Memory B cell (primary cell): ENCODE results near the gene ASCC1.
A peak's percentile ranks its signal among the peaks of the same experiment; 100 is the strongest.

Experiments used
- ATAC-seq: fragments of 150-1000 bp; cut with Tn5 transposase; 2 replicates; pipeline ENCODE4 v1.10.0; 2021; ENCODE audit warnings: low read depth, mild to moderate bottlenecking, moderate library complexity
- DNase-seq, 2 donors: peaks; one replicate each; pipeline ENCODE4 v3.0.0; 2022; ENCODE audit warnings: low spot score in 2 of 2
- H3K27ac Mint-ChIP-seq: one replicate; pipeline ENCODE4 v1.8.0; 2022; ENCODE audit warnings: mild to moderate bottlenecking, moderate library complexity, mixed read lengths
- H3K27me3 Mint-ChIP-seq: one replicate; pipeline ENCODE4 v1.8.0; 2022; ENCODE audit warnings: mixed read lengths
- H3K36me3 Mint-ChIP-seq: one replicate; pipeline ENCODE4 v1.8.0; 2022; ENCODE audit warnings: mild to moderate bottlenecking, mixed read lengths
- H3K4me1 Mint-ChIP-seq: one replicate; pipeline ENCODE4 v1.8.0; 2022; ENCODE audit warnings: mixed read lengths
- H3K4me3 Mint-ChIP-seq: one replicate; pipeline ENCODE4 v1.8.0; 2022; ENCODE audit warnings: mild to moderate bottlenecking, moderate library complexity, mixed read lengths
- H3K9me3 Mint-ChIP-seq: one replicate; pipeline ENCODE4 v1.8.0; 2022; ENCODE audit warnings: mixed read lengths

The ASCC1 gene

DNA sequence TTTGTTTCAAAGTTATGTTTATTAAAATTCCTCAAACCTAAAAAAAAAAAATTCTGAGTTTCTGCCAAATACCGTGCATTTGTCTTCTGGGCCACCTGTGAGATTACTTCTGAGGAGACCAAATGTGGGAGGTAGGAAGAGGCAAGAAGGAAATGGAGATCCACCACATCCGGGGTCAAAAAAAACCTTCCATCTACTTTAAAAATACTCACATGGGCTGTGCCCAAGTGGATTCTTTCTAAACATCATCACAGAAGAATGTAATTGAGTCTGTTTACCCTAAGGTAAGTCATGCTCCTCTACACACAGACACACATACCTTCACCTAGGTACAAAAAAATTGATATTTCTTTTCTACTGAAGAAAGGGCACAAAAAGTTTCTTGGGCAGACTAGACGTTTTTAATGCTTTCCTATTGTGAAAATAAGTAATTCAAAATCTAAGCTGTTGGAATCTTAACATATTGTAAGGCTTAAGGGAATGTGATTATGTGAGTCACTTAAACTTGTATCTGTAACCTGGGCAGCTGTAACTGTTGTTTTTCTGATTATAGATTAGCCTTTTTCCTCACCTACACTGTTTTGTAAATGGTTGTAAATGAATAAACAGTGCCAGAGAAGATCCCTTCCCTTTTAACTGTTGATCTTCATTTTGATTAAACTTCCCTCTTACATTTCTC, 108.6 kb downstream of the ASCC1 start:
- no peak for DNase-seq
- H3K4me3 Mint-ChIP-seq, result no peak overlapping the region
- peak; percentile 31 for ATAC-seq
- peak overlapping the region; percentile 68 for H3K27ac Mint-ChIP-seq
- H3K4me1 Mint-ChIP-seq, result peaks cover 26% of the 10 kb centered on the region
- no peaks in the 10 kb centered on the region for H3K27me3 Mint-ChIP-seq
- H3K36me3 Mint-ChIP-seq, result peaks cover 10% of the 10 kb centered on the region
- no peaks in the 10 kb centered on the region for H3K9me3 Mint-ChIP-seq

DNA sequence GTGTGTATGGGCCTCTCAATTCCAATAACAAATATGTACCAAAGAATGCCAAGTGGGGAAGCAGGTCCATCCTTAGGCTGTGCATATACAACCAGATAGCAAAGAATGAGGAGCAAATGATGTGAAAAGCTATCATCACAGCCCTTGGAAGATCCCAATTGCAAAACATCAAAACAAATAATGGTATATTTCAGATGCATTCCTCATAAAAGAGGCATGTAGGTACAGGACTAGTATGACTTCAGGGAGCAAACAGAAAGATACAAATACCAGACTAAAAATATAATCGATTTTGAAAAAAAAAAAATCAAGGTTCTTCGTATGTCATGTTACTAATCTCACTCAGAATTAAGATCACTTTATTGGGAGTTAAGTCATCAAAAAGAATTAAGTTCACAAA, 109.2 kb downstream of the ASCC1 start:
- Mint-ChIP-seq H3K27ac (peak overlapping the region; percentile 55), H3K9me3 (no peaks in the 10 kb centered on the region), H3K27me3 (no peaks in the 10 kb centered on the region), H3K4me3 (no peak overlapping the region), H3K36me3 (peaks cover 10% of the 10 kb centered on the region), H3K4me1 (peaks cover 26% of the 10 kb centered on the region)
- ATAC-seq (no peak), DNase-seq (no peak)

GRCh38 chr10:72106154-72106849, 109.8 kb downstream of the ASCC1 start:
- Mint-ChIP-seq H3K27ac (peak overlapping the region; percentile 55), H3K4me1 (peaks cover 26% of the 10 kb centered on the region), H3K9me3 (no peaks in the 10 kb centered on the region), H3K4me3 (no peak overlapping the region), H3K36me3 (peaks cover 15% of the 10 kb centered on the region), H3K27me3 (no peaks in the 10 kb centered on the region)
- no peak for ATAC-seq
- no peak for DNase-seq

DNA sequence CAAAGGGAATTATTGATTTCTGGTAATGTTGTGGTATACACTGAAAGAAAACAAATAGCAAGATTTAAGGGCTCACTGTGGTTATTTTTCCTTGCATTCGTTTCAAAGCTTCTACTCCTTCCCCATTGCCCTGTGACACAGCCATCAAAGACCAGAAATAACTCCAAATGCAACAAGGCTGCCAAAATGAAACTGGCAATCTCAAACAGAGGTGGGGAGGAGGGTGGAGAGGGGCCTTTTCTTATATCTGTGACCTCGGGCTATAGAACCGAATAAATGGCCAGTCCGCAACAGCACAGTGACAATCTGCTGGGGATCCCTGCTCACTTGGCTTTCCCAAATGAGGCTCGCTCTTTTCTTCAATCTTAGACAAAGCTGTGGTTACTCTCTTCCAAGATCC, 110.4 kb downstream of the ASCC1 start:
- Mint-ChIP-seq H3K4me1 (peaks cover 26% of the 10 kb centered on the region), H3K9me3 (no peaks in the 10 kb centered on the region), H3K27me3 (no peaks in the 10 kb centered on the region), H3K4me3 (no peak overlapping the region), H3K36me3 (peaks cover 19% of the 10 kb centered on the region), H3K27ac (no peak overlapping the region)
- no peak for DNase-seq
- ATAC-seq, result no peak

- ATAC-seq (no peak), DNase-seq (no peak)
- Mint-ChIP-seq H3K27me3 (no peaks in the 10 kb centered on the region), H3K4me3 (no peak overlapping the region), H3K9me3 (no peaks in the 10 kb centered on the region), H3K27ac (no peak overlapping the region), H3K4me1 (peaks cover 25% of the 10 kb centered on the region), H3K36me3 (peaks cover 19% of the 10 kb centered on the region)
These were observed 111.0 kb downstream of the ASCC1 start for GRCh38 chr10:72105098-72105475.

- no peak for DNase-seq
- Mint-ChIP-seq H3K4me1 (peaks cover 21% of the 10 kb centered on the region), H3K27me3 (no peaks in the 10 kb centered on the region), H3K36me3 (peaks cover 17% of the 10 kb centered on the region), H3K4me3 (no peak overlapping the region), H3K9me3 (no peaks in the 10 kb centered on the region), H3K27ac (no peak overlapping the region)
- ATAC-seq, result no peak
These were observed 111.5 kb downstream of the ASCC1 start for GRCh38 chr10:72104472-72105097.

DNA sequence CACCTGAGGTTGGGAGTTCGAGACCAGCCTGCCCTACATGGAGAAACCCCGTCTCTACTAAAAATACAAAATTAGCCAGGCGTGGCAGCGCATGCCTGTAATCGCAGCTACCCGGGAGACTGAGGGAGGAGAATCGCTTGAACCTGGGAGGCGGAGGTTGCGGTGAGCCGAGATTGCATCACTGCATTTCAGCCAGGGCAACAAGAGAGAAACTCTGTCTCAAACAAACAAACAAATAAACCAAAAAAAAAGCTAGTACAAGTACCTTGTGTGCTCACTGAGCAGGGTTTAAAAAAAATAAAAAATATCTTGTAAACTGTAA, 116.5 kb downstream of the ASCC1 start:
- Mint-ChIP-seq H3K27me3 (no peaks in the 10 kb centered on the region), H3K9me3 (no peaks in the 10 kb centered on the region), H3K27ac (no peak overlapping the region), H3K36me3 (peaks cover 33% of the 10 kb centered on the region), H3K4me3 (no peak overlapping the region), H3K4me1 (no peaks in the 10 kb centered on the region)
- ATAC-seq (no peak), DNase-seq (no peak)

GRCh38 chr10:72098836-72099599, 117.1 kb downstream of the ASCC1 start:
- no peaks in the 10 kb centered on the region for H3K27me3 Mint-ChIP-seq
- no peaks in the 10 kb centered on the region for H3K9me3 Mint-ChIP-seq
- H3K27ac Mint-ChIP-seq, result no peak overlapping the region
- no peak for DNase-seq
- no peak overlapping the region for H3K4me3 Mint-ChIP-seq
- H3K36me3 Mint-ChIP-seq, result peaks cover 34% of the 10 kb centered on the region
- no peaks in the 10 kb centered on the region for H3K4me1 Mint-ChIP-seq
- ATAC-seq, result no peak

DNA sequence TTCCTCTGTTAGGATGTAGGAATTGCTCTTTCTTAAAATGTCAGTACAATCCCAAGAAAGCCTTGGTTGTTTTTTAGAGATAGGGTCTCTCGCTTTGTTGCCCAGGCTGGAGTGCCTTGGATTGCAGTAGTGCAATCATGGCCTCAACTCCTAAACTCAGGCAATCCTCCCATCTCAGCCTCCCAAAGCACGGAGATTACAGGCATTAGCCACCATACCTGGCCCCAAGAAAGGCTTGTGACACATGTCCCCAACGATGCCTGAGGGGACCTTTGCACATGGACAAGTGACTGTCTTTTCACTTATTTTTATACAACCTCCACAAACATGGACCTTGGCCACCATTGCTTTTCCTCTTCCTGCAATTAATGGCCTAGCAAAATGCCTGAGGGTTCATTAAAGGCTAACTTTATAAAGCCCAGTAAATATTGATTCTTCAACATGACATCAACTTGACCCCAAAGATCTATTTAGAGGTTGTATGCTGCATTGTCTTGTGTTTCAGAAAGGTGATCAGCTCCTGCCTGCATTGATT, 117.7 kb downstream of the ASCC1 start:
- ATAC-seq (no peak), DNase-seq (no peak)
- Mint-ChIP-seq H3K27me3 (no peaks in the 10 kb centered on the region), H3K27ac (no peak overlapping the region), H3K9me3 (no peaks in the 10 kb centered on the region), H3K4me1 (no peaks in the 10 kb centered on the region), H3K36me3 (peaks cover 30% of the 10 kb centered on the region), H3K4me3 (no peak overlapping the region)

DNA sequence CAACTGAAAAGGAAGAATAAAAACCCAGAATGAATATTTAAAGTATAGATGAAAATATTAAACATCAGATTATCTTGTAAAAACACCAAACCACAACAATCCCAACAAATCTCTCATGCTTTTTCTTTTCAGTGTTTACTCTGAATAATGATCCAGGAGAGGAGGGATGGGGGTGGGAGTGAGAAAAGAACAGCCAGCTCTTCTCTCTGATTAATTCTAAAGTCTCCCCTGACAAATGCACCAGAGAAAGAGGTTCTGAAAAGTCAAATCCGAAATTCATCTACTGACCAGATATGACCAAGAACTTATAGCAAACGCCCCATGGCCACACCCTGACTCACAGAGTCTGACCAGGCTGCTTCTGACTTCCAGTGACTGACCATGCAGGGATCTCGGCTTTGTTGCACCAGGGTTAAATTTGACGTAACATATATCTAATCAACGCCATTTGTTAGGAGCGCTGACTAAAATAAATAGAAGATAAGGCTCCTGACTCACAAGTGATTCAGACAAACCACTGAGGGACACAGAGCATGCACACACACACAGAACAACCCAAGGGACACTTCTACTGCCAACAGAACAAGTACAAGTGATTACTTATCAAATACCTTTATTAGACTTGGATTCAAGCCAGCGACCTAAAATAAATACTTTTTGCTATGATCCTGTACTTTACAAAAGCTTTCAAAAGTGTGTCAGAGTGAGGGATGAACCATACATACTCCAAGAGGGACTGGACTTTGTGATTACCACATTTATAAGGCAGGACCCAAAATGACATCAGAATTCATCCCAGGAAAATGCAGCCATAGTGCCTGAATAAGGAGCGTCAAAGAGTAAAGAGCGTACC, 118.4 kb downstream of the ASCC1 start:
- no peaks in the 10 kb centered on the region for H3K4me1 Mint-ChIP-seq
- ATAC-seq, result no peak
- DNase-seq, result no peak
- H3K27ac Mint-ChIP-seq, result no peak overlapping the region
- H3K9me3 Mint-ChIP-seq, result no peaks in the 10 kb centered on the region
- no peak overlapping the region for H3K4me3 Mint-ChIP-seq
- H3K27me3 Mint-ChIP-seq, result no peaks in the 10 kb centered on the region
- peaks cover 29% of the 10 kb centered on the region for H3K36me3 Mint-ChIP-seq

GRCh38 chr10:72096115-72097000, 119.7 kb downstream of the ASCC1 start:
- Mint-ChIP-seq H3K4me3 (no peak overlapping the region), H3K27ac (no peak overlapping the region), H3K27me3 (no peaks in the 10 kb centered on the region), H3K36me3 (peaks cover 22% of the 10 kb centered on the region), H3K4me1 (no peaks in the 10 kb centered on the region), H3K9me3 (no peaks in the 10 kb centered on the region)
- DNase-seq, result no peak
- no peak for ATAC-seq

DNA sequence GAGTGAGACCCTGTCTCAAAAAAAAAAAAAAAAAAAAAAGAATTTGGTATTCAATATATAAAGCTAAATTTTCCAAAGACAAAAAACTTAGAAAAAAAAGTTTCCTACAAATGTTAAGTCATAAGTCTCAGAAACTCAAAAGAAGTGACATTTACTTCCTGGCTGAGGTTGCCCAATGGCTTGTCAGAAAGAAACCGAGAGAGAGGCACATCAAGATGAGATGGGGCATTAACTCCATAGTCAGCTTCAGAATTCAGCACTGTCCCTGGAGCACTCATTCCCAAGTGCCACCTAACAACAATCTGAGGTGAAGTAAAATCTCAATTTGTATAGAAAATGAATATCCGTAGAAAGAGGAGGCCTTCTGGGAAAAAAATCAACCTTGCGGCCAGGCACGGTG, 120.9 kb downstream of the ASCC1 start:
- ATAC-seq, result no peak
- Mint-ChIP-seq H3K27ac (no peak overlapping the region), H3K4me3 (no peak overlapping the region), H3K36me3 (peaks cover 16% of the 10 kb centered on the region), H3K9me3 (no peaks in the 10 kb centered on the region), H3K27me3 (no peaks in the 10 kb centered on the region), H3K4me1 (no peaks in the 10 kb centered on the region)
- DNase-seq, result no peak

DNA sequence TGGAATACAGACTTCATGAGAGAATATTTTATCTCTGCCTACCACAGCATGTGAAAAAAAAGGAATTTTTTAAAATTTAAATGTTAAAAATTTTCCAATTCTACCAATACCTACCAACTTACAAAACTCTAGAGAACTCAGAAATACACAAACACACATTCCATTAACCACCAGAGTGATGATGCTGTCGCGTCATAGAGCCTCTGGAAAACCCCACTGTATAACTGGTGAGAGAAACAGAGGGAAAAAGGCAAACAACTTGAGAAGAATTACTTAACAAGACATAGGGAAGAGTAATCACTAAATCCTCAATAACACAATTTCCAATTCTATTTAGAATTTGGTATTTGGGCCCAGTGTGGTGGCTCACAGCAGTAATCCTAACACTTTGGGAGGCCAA, 121.5 kb downstream of the ASCC1 start:
- Mint-ChIP-seq H3K36me3 (peaks cover 16% of the 10 kb centered on the region), H3K4me1 (peaks cover 2% of the 10 kb centered on the region), H3K9me3 (no peaks in the 10 kb centered on the region), H3K4me3 (no peak overlapping the region), H3K27me3 (no peaks in the 10 kb centered on the region), H3K27ac (no peak overlapping the region)
- ATAC-seq, result no peak
- DNase-seq, result no peak
